Islet precursor cell (in vitro differentiated cells): Measurements from ENCODE around the gene SMARCE1.

Experiments used
- DNase-seq: peaks from one replicate; pipeline ENCODE4 v3.0.0-alpha.2; 2018

SMARCE1 gene

DNA sequence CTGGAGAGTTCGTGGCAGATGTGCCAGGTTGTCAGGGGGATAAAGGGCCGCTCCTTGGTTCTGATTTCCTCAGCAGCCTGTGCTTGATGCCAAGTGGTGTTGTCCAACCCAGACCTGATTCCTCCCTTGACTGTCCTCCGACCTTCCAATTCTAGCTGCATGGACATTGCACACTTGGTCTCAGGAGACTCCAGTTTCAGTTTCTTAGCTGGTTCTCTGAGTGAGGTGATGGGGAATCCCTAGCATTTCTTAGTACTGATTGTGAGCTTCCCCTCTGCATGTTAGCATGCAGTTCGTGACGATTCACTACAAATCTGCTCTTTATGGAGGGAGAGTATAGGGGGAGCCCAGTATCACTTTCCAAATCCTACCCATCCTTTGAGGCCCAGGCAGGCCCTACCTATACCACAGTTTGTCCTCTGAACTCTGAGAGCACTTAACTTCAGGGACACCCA lies 70.0 kb downstream of the SMARCE1 start:
- DNase-seq = no peak

DNA sequence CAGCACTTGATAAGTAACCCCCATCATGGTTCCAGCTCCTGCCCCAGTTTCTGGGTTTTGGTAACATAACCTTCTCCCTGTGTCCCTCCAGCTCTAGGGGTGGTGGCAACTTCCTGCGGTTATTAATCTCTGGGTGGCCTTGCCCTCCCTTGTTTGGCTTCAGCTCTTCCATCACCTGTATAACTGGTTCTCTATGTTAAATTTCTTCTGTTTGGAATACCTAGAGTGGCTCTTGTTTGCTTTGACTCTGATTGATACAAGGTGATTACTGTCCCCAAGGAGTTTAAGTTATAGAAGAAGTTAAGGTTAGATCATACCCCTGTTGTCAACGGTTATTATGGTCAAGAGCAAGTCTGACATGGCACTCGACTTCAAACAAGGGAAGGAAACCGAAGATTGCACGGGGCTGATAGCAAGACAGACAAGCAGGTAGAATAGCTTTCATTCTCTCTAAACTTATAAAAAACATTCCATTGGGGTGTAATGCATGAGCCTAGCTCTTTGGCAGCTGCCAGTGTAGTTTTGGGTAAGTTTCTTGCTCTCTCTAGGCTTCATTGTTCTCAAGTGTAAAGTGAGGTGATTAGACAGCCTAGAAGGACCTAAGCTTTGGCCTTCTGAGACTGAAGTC lies 71.4 kb downstream of the SMARCE1 start:
- peak; percentile 42 for DNase-seq
